Erythroblast (primary cell): ENCODE data around the gene DFFA.
"Not testable (repeated sequence)": the region's sequence is repeated elsewhere in the genome, so short reads cannot be mapped to it uniquely, and the experiment has no call there.

Experiments used
- DNase-seq, 2 experiments: peaks; one replicate each; lab custom pipeline; 2025; lab: John Stamatoyannopoulos, UW
- GATA1 ChIP-seq: IDR thresholded peaks from 2 replicates; pipeline ENCODE4 v1.6.1; 2011; ENCODE audit warnings: low read depth, mild to moderate bottlenecking, control low read depth, low read length, moderate library complexity
- POLR2A ChIP-seq: IDR thresholded peaks from 2 replicates; pipeline ENCODE4 v1.6.1; 2011; ENCODE audit warnings: mild to moderate bottlenecking, low read length

DFFA gene

DNA sequence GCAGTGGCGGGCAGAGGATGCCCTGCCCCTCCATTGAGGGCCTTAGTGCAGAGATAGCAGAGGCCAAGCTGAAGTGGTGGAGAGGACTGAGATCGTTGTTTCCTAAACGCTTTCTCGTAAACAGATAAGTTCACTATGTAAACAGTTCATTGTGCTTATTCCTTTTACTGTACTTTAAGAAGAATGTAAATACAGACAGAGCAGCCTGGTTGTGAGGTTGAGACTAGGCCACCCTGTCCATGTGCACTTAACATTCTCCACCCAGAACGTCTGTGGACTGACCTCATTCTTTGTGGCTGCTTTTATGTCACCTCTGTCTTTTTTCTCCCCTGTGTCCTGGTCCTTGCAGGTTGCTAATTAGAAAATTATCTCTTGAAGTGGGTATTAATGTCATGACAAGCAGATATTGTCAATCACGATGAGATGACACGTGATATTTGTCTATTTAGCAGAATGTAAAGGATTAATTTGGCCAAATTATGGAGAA, 33.6 kb downstream of the DFFA start:
- no peak for DNase-seq
- no peak for TF ChIP-seq GATA1
- no peak for TF ChIP-seq POLR2A

DNA sequence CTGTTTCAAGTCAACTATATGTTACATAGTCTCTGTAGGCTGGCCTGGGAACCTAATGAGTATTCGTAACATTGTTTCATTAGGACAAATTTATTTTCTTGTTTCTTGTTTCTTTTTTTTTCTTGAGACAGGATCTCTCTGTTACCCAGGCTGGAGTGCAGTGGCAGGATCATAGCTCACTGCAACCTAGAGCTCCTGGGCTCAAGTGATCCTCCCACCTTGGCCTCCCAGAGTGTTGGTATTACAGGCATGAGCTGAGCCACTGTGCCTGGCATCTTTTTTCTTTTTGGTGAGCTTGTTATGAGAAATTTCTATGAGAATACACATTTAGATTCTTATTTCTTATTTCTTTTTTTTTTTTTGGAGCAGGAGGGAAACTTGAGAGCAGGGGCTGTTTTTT, 35.3 kb downstream of the DFFA start:
- DNase-seq = no peak
- TF ChIP-seq POLR2A (no peak), GATA1 (no peak)

GRCh38 chr1:10434590-10434989, 37.7 kb downstream of the DFFA start:
- DNase-seq = no peak
- TF ChIP-seq POLR2A = no peak

GRCh38 chr1:10433790-10434189, 38.5 kb downstream of the DFFA start:
- DNase-seq = no peak
- no peak for TF ChIP-seq POLR2A
- TF ChIP-seq GATA1 = no peak

GRCh38 chr1:10432910-10433700, 39.2 kb downstream of the DFFA start:
- DNase-seq = no peak
- TF ChIP-seq POLR2A = no peak
- no peak for TF ChIP-seq GATA1

GRCh38 chr1:10431070-10431730, 41.1 kb downstream of the DFFA start:
- peak in 1 of 2 experiments; percentile 68 for DNase-seq
- TF ChIP-seq GATA1 (no peak), POLR2A (no peak)

DNA sequence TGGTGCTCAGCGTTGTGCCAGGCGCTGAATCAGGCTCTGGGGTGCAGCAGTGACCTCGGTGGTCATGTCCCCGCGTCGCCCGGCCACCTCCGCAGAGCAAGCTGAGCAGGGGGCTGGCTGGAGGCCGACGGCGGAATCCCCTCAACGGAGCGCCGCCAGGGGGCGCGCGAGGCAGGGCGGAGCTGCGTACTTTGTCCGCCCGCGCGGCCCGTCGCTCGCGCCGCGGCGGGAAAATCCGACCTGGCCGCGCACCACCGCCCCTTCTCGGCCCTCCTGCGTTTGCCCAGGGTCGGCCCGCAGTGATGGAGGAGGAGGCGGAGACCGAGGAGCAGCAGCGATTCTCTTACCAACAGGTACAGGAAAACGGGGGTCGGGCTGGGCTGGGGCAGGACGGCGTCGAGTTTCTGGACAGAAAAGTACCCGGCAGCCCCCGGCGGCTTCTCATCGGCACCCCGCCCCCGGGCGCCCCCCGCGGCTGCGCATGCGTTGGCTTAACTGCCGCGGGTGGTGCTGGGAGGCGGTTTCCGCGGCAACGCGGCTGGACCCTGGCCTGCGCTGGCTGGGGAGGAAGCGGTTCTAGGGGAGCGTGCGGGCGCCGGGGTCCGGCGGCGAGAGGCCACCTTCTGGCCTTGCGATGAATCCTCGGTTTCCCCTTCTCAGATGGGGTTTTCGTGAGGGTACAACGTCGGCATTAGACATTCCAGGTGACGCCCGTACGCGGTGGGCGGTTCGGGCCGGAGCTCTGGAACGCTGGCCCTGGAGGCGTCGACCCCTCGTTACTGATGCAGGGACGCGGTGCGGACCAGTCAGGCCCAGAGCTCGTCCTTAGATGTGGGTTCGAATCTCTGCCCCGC, 41.9 kb downstream of the DFFA start, which contains the start of gene CENPS:
Gene CENPS, plus strand, starts transcription at position 218 of the 854 bp plus-strand sequence. Its CDS starts 85 bp downstream, at position 303.
- peak; percentile 73 for TF ChIP-seq POLR2A
- TF ChIP-seq GATA1 = no peak
- peak; percentile 92 to 95 for DNase-seq

DNA sequence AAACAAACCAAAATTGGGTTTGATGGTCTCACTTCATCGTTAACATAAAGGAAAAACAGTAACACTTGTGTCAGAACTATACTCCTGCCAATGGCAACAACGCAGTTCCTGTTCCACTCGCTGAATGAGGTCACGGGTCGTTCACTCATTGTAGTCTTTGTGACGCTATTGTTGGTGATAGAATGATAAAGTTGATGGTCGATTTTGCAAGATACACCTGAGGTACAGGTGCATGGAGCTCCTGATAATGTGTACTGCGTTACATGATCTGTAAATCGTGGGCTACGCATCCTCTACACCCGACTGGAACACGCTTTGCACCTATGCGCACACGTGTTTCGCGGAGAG, 42.5 kb downstream of the DFFA start:
- no peak for DNase-seq
- TF ChIP-seq GATA1 (no peak), POLR2A (no peak)

DNA sequence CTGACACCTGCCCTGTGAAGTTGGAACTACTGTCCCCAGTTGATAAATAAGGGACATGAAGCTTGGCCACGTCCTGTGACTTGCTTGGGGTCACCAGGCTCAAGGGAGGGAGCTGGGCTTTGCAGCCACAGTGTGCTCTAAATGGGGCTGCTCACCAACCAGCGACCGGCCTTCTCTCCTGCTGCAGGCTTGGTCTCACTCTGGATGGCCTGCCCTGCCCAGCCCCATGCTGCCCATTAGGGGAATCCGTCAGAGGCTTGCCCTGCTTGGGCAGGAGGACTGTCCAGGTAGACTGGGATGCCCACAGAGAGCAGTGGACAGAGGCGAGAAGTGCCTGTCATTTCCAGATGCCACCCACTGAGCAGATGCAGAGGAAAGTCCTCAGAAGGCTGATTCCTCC, 43.3 kb downstream of the DFFA start:
- TF ChIP-seq GATA1 (no peak), POLR2A (no peak)
- DNase-seq = peak in 1 of 2 experiments; percentile 21

DNA sequence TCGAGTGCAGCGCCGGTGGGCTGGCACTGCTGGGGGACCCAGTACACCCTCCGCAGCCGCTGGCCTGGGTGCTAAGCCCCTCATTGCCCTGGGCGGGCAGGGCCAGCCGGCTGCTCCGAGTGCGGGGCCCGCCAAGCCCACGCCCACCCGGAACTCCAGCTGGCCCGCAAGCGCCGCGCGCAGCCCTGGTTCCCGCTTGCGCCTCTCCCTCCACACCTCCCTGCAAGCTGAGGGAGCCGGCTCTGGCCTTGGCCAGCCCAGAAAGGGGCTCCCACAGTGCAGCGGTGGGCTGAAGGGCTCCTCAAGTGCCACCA, 45.8 kb downstream of the DFFA start:
- not testable (repeated sequence) for DNase-seq

GRCh38 chr1:10425826-10426534, 46.3 kb downstream of the DFFA start:
- not testable (repeated sequence) for DNase-seq

- TF ChIP-seq POLR2A = no peak
- TF ChIP-seq GATA1 = no peak
- no peak for DNase-seq
Observed at GRCh38 chr1:10424651-10425050, 47.7 kb downstream of the DFFA start.

GRCh38 chr1:10424034-10424433, 48.3 kb downstream of the DFFA start:
- no peak for DNase-seq
- no peak for TF ChIP-seq POLR2A
- TF ChIP-seq GATA1 = no peak
